Panc1 (cell line): ENCODE measurements around the gene AK2. TPM values are rescaled to one million over a fixed set of nuclear protein-coding genes. Genes with fewer than 3 reads are reported as not detected.

Source experiments
- ATAC-seq: fragments of 200-7000 bp; cut with Tn5 transposase; 2 replicates; pipeline ENCODE4 v1.9.1; 2020; ENCODE audit warnings: mild to moderate bottlenecking, moderate library complexity
- BruUV-seq: library from RNA; stranded (reverse); fragments of 400-500 nt; replicated peaks from 2 replicates; lab custom pipeline; 2021; lab: Mats Ljungman, UMichigan
- CTCF ChIA-PET: fragments of 300-600 bp; sonication (Branson Sonifier 250); formaldehyde crosslinking; loops from one replicate; lab custom pipeline; 2022; ENCODE audit warnings: antibody characterized with exemption; lab: Charles Lee
- POLR2A ChIA-PET: fragments of 300-600 bp; sonication (Branson Sonifier 250); formaldehyde crosslinking; loops from one replicate; lab custom pipeline; 2022; ENCODE audit warnings: antibody characterized with exemption; lab: Charles Lee
- DNase-seq: peaks from one replicate; pipeline ENCODE4 v3.0.0-alpha.2; 2010; ENCODE audit warnings: low read depth, low spot score
- H3K27ac ChIP-seq: 2 replicates; pipeline ENCODE4 v1.5.1; 2011; ENCODE audit warnings: mild to moderate bottlenecking, low read length, inconsistent platforms
- H3K27me3 ChIP-seq: fragments of 200-500 bp; sonication (Bioruptor generic); 2 replicates; pipeline ENCODE4 v1.6.0; 2014; ENCODE audit warnings: low read length, inconsistent platforms; ENCODE audit not compliant: control insufficient read depth, insufficient read depth
- H3K36me3 ChIP-seq: fragments of 200-500 bp; sonication (Bioruptor generic); 2 replicates; pipeline ENCODE4 v1.5.1; 2014; ENCODE audit warnings: inconsistent platforms, mild to moderate bottlenecking, low read length, moderate library complexity; ENCODE audit not compliant: control insufficient read depth, insufficient read depth
- H3K4me1 ChIP-seq: 2 replicates; pipeline ENCODE4 v1.5.1; 2011; ENCODE audit warnings: inconsistent platforms, mild to moderate bottlenecking, low read length, moderate library complexity; ENCODE audit not compliant: control insufficient read depth, insufficient read depth
- H3K4me3 ChIP-seq, 2 experiments: 2 replicates each; pipeline ENCODE4 v1.5.1; 2011 to 2012; ENCODE audit warnings: low read depth in 2 of 2, low read length in 2 of 2, mild to moderate bottlenecking in 2 of 2, inconsistent platforms in 1 of 2, moderate library complexity in 1 of 2
- H3K9me3 ChIP-seq: fragments of 200-500 bp; sonication (Bioruptor generic); 2 replicates; pipeline ENCODE4 v1.5.1; 2014; ENCODE audit warnings: low read depth, mild to moderate bottlenecking, inconsistent platforms, low read length, moderate library complexity; ENCODE audit not compliant: control insufficient read depth, insufficient read depth
- POLR2AphosphoS5 ChIP-seq: IDR thresholded peaks from 2 replicates; pipeline ENCODE4 v1.6.1; 2012; ENCODE audit warnings: mild to moderate bottlenecking, low read depth, low read length, moderate library complexity
- REST ChIP-seq, 2 experiments: IDR thresholded peaks; 2 replicates each; pipeline ENCODE4 v1.6.1; 2011 to 2012; ENCODE audit warnings: low read depth in 2 of 2, control low read depth in 1 of 2, low read length in 1 of 2, mild to moderate bottlenecking in 1 of 2, moderate library complexity in 1 of 2; ENCODE audit not compliant: insufficient read depth in 1 of 2
- SIN3A ChIP-seq: IDR thresholded peaks from 2 replicates; pipeline ENCODE4 v1.6.1; 2012; ENCODE audit warnings: low read depth, mild to moderate bottlenecking, low read length, moderate library complexity, borderline replicate concordance; ENCODE audit not compliant: insufficient read depth
- TCF7L2 ChIP-seq: IDR thresholded peaks from 2 replicates; pipeline ENCODE4 v1.6.1; 2011; ENCODE audit warnings: mild to moderate bottlenecking, low read depth, low read length, inconsistent platforms
- in situ Hi-C: cut with HindIII; loops from 2 replicates; pipeline ENCODE4 v1.10.0; 2016; ENCODE audit warnings: low sequenced_read_pairs, low pct_unique_long_range_greater_than_20kb
- intact Hi-C: fragments of 100-400 bp; cut with micrococcal nuclease; formaldehyde crosslinking; loops from one replicate; pipeline ENCODE4 v1.10.0; 2022; ENCODE audit not compliant: unreplicated experiment
- total RNA-seq: library from RNA; stranded (reverse); gene quantifications from one replicate; pipeline ENCODE4 v1.2.1, GENCODE V29; 2021; ENCODE audit not compliant: unreplicated experiment
- TF ChIP-seq, protein P1 (sequence below): fragments of 450-650 bp; IDR thresholded peaks from 2 replicates; pipeline ENCODE4 v1.5.1; 2017; ENCODE audit warnings: mild to moderate bottlenecking

The AK2 gene
- total RNA-seq, 1 experiment from 2014 or later = 213 TPM

DNA sequence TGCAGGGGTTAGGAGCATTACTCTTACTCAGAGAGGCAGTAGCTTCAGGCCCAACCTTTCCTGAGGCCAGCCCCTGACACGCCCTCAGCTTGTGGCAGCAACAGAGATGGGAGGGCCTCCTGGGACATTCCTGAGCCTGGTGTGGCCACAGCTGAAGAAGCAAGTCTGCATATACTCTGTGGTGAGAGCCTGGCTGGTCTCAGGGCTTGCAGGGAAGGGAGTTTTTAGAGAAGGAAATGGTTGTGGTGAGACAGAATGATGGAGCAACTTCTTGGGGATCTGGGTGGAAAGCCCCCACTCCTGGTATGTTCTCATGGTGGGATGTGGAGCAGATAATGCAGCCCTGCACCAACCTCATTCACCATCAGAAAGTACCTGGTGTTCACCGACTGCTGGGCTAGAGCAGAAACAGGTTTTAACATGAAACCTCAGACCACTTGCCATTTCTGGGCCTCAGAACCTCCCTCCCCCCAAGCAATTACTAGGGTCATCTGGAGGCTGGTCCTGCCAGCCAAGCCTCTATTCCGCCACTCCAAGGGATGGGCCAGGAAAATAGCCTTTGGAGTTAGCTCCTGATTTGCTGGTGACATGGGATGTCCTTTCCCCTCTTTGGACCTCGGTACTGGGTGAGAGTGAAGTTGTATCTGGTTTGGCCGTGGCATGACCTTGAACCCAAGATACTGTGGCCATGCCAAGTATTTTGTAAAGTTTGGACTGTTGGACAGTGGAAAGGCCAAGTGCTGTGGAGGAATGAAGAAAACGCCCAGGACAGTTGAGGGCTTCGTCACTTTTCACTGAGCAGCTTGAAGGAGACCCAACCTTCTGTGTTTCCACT is 44.0 kb downstream of the AK2 start:
- intact Hi-C loops (no loop called here), in situ Hi-C loops (no loop called here)
- ATAC-seq (peak; percentile 76), DNase-seq (no peak)
- H3K4me3 ChIP-seq = no peak overlapping the region
- H3K4me1 ChIP-seq = peaks cover 9% of the 10 kb centered on the region; the same call in 1 of the 2 replicates
- TF ChIP-seq REST (IDR thresholded peaks at IDR 0.05; ENCODE audit: insufficient read depth in 1 of 2, low read depth in 2 of 2, low read length in 1 of 2) = no peak
- TF ChIP-seq, protein P1, sequence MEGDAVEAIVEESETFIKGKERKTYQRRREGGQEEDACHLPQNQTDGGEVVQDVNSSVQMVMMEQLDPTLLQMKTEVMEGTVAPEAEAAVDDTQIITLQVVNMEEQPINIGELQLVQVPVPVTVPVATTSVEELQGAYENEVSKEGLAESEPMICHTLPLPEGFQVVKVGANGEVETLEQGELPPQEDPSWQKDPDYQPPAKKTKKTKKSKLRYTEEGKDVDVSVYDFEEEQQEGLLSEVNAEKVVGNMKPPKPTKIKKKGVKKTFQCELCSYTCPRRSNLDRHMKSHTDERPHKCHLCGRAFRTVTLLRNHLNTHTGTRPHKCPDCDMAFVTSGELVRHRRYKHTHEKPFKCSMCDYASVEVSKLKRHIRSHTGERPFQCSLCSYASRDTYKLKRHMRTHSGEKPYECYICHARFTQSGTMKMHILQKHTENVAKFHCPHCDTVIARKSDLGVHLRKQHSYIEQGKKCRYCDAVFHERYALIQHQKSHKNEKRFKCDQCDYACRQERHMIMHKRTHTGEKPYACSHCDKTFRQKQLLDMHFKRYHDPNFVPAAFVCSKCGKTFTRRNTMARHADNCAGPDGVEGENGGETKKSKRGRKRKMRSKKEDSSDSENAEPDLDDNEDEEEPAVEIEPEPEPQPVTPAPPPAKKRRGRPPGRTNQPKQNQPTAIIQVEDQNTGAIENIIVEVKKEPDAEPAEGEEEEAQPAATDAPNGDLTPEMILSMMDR = no peak
- no peak for TF ChIP-seq SIN3A
- TF ChIP-seq TCF7L2 = no peak
- BruUV-seq = no TSS peak
- no peak overlapping the region for H3K27ac ChIP-seq
- H3K27me3 ChIP-seq = no peaks in the 10 kb centered on the region
- no peaks in the 10 kb centered on the region for H3K9me3 ChIP-seq
- no peaks in the 10 kb centered on the region for H3K36me3 ChIP-seq
- ChIA-PET CTCF (no interaction called here), POLR2A (no interaction called here)

DNA sequence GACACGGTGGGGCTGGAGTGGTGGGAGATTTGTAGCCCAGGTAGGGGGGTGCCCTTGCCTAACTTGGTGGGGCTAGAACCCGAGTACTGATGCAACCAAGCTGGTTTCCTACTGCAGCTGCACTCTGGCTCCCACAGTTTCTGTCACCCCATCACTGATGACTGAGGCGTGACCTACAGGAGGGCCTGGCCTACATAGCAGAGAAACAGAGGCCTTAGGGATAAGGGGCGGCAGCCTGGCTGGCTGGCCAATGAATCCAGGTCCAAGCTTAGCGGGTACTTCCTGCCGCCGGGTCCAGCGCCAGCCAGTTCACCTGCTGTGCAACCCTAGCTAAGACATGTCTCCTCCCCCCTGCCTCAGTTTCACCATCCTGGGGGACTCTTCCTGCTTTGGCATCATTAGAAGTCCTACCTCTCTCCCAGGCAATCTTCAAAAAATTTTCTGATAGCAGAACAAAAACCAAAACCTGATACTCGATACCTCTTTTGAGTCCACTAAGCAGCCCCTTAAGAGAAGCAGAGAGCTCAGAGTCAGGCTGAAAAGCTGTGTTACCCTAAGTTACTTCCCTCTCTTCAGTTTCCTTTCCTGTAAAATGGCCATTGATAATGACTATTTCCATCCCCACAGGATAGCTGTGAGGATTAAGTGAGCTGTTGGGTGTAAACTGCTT is 44.7 kb downstream of the AK2 start:
- ATAC-seq (no peak; the same call in 1 of the 2 replicates), DNase-seq (no peak)
- Histone ChIP-seq H3K27ac (no peak overlapping the region), H3K9me3 (no peaks in the 10 kb centered on the region), H3K4me3 (no peak overlapping the region), H3K27me3 (no peaks in the 10 kb centered on the region), H3K36me3 (no peaks in the 10 kb centered on the region), H3K4me1 (peaks cover 8% of the 10 kb centered on the region; the same call in 1 of the 2 replicates)
- intact Hi-C loops = no loop called here
- in situ Hi-C loops = no loop called here
- ChIA-PET CTCF (no interaction called here), POLR2A (no interaction called here)
- TF ChIP-seq TCF7L2 (no peak), POLR2AphosphoS5 (no peak), REST (IDR thresholded peaks at IDR 0.05; ENCODE audit: insufficient read depth in 1 of 2, low read depth in 2 of 2, low read length in 1 of 2) (no peak), SIN3A (no peak)
- TF ChIP-seq, protein P1 = no peak
- BruUV-seq = no TSS peak
